ENCODE data around the gene ZNF383.
"Not testable (repeated sequence)": the region's sequence is repeated elsewhere in the genome, so short reads cannot be mapped to it uniquely, and the experiment has no call there.

Gene ZNF383

GRCh38 chr19:37292998-37293939 is 75.3 kb downstream of the ZNF383 start:
- not testable (repeated sequence) for H3K27me3 ChIP-seq (ENCODE audit: control insufficient read depth in 1 of 2, insufficient read depth in 2 of 2, low read length in 2 of 2); H3K27ac ChIP-seq (ENCODE audit: low read depth, low read length); H3K36me3 ChIP-seq (ENCODE audit: control insufficient read depth in 1 of 2, insufficient read depth in 2 of 2, low read length in 2 of 2); H3K9ac ChIP-seq (ENCODE audit: low read depth in 1 of 2, low read length in 2 of 2); H3K4me1 ChIP-seq (ENCODE audit: control insufficient read depth in 1 of 2, insufficient read depth in 2 of 2, low read length in 2 of 2)
- Histone ChIP-seq H3K9me3 (ENCODE audit: control insufficient read depth in 1 of 2, low read length in 2 of 2) (peaks cover 6 to 11% of the 10 kb centered on the region in 2 donors), H3K4me3 (ENCODE audit: low read depth in 1 of 2, low read length in 2 of 2) (peak overlapping the region in 1 of 2 donors; percentile 35)

GRCh38 chr19:37294246-37294645 is 76.2 kb downstream of the ZNF383 start:
- not testable (repeated sequence) for H3K27ac ChIP-seq (ENCODE audit: low read depth, low read length); H3K9ac ChIP-seq (ENCODE audit: low read depth in 1 of 2, low read length in 2 of 2); H3K4me3 ChIP-seq (ENCODE audit: low read depth in 1 of 2, low read length in 2 of 2); H3K27me3 ChIP-seq (ENCODE audit: control insufficient read depth in 1 of 2, insufficient read depth in 2 of 2, low read length in 2 of 2); H3K36me3 ChIP-seq (ENCODE audit: control insufficient read depth in 1 of 2, insufficient read depth in 2 of 2, low read length in 2 of 2); H3K4me1 ChIP-seq (ENCODE audit: control insufficient read depth in 1 of 2, insufficient read depth in 2 of 2, low read length in 2 of 2)
- peaks cover 6 to 10% of the 10 kb centered on the region in 2 donors for H3K9me3 ChIP-seq (ENCODE audit: control insufficient read depth in 1 of 2, low read length in 2 of 2)
